A673 (cell line): ENCODE results near the gene NET1.

Experiments
- CTCF ChIP-seq: fragments of 300-800, 200-600 bp; sonication (generic); conservative IDR thresholded peaks from 2 replicates; pipeline ENCODE4 v1.5.1; 2017; ENCODE audit warnings: low read depth, mild to moderate bottlenecking, antibody characterized with exemption, low read length, moderate library complexity, mixed read lengths
- EZH2 ChIP-seq: fragments of 200-600 bp; sonication (generic); IDR thresholded peaks from 2 replicates; pipeline ENCODE4 v1.6.1; 2017; ENCODE audit warnings: borderline replicate concordance, low read depth, mild to moderate bottlenecking, mixed read lengths, antibody characterized with exemption, low read length; ENCODE audit not compliant: poor library complexity, severe bottlenecking

- TF ChIP-seq CTCF = no peak
- TF ChIP-seq EZH2 = no peak
Measured at GRCh38 chr10:5484205-5484604, 71.8 kb downstream of the NET1 start.
